Esophagus muscularis mucosa (tissue), 4 donors: ENCODE data around the gene KATNAL1. TPM values are rescaled to one million over a fixed set of nuclear protein-coding genes. Genes with fewer than 3 reads are reported as not detected.

ENCODE experiments used
- DNase-seq: peaks from one replicate; pipeline ENCODE4 v3.0.0-alpha.2; 2017; ENCODE audit errors: extremely low spot score
- H3K27ac ChIP-seq, 4 donors: fragments of 200-600 bp; sonication (generic); replicated peaks in 1 of 4; 1 replicate in 3 of 4; 2 replicates in 1 of 4; pipeline ENCODE4 v1.5.1; 2016 to 2019; ENCODE audit warnings: mild to moderate bottlenecking in 1 of 4
- H3K27me3 ChIP-seq, 4 donors: fragments of 200-600 bp; sonication (generic); one replicate each; pipeline versions ENCODE4 v1.5.1 to v1.6.0; 2016 to 2019
- H3K36me3 ChIP-seq, 4 donors: fragments of 200-600 bp; sonication (generic); one replicate each; pipeline ENCODE4 v1.5.1; 2016 to 2019
- H3K4me1 ChIP-seq, 4 donors: fragments of 200-600 bp; sonication (generic); one replicate each; pipeline ENCODE4 v1.5.1; 2016 to 2019
- H3K4me3 ChIP-seq, 4 donors: fragments of 200-600 bp; sonication (generic); 1 replicate in 2 of 4; 2 replicates in 2 of 4; pipeline ENCODE4 v1.5.1; 2016 to 2019; ENCODE audit warnings: mild to moderate bottlenecking in 4 of 4, moderate library complexity in 1 of 4
- H3K9me3 ChIP-seq, 4 donors: fragments of 200-600 bp; sonication (generic); 1 replicate in 3 of 4; 2 replicates in 1 of 4; pipeline ENCODE4 v1.5.1; 2016 to 2019
- CTCF ChIP-seq, 3 experiments: fragments of 200-600 bp in 2 of 3; fragments of 450-650 bp in 1 of 3; sonication (generic) in 2 of 3; IDR thresholded peaks; one replicate each; pipeline ENCODE4 v1.5.1; 2017 to 2019; ENCODE audit warnings: antibody characterized with exemption in 3 of 3, mild to moderate bottlenecking in 2 of 3, moderate library complexity in 1 of 3
- EP300 ChIP-seq: sonication (generic); formaldehyde crosslinking; IDR thresholded peaks from one replicate; pipeline ENCODE4 v1.6.1; 2017; ENCODE audit warnings: antibody characterized with exemption
- POLR2A ChIP-seq: fragments of 450-650 bp; IDR thresholded peaks from one replicate; pipeline ENCODE4 v1.6.1; 2017; ENCODE audit warnings: antibody characterized with exemption, moderate library complexity, mild to moderate bottlenecking, low read depth
- POLR2AphosphoS5 ChIP-seq, 2 donors: sonication (generic); formaldehyde crosslinking; IDR thresholded peaks; one replicate each; pipeline ENCODE4 v1.6.1; 2017; ENCODE audit warnings: antibody characterized with exemption in 2 of 2
- WGBS: methylation state at CpG from one replicate; pipeline ENCODE4 v1.1.5; 2018; 5-methylcytosine and 5-hydroxymethylcytosine counted together
- intact Hi-C: fragments of 100-400 bp; cut with DNase I; formaldehyde crosslinking; loops from one replicate; pipeline ENCODE4 v1.15.1; 2023
- total RNA-seq, 4 donors: library from RNA; depleted of rRNA; stranded (reverse); fragments of >200 nt; gene quantifications; one replicate each; pipeline versions ENCODE4 v1.1.0 to v1.2.1, GENCODE V29; 2016

Gene KATNAL1
- total RNA-seq, 4 donors from 2014 or later = 30.6 to 43.0 (median 40.0) TPM

DNA sequence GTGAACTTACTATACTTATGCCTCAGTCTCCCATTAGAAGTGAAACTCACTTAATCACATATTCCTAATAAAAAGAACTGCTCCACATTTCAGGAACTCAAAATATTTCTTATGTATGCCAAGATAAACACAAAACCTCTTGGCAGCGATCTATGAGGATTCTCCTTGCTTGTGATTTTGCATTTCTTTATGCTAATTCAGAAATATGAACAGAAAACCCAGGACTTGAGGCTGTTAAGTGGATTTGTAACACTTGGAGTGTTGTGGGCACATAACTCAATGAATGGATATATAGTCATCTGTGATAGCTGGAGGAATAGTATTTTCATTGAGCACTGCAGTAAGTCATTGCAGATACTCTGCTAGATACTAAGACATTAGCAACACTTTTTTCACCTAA lies 5.6 kb upstream of the KATNAL1 start:
- no peaks in the 10 kb centered on the region for H3K27me3 ChIP-seq
- H3K4me3 ChIP-seq = no peak overlapping the region
- WGBS = 19% methylated on average over 1 of the region's 1 CpG
- intact Hi-C loops = no loop called here
- DNase-seq = no peak
- H3K9me3 ChIP-seq = no peaks in the 10 kb centered on the region
- peaks cover 0 to 4% (median 0%) of the 10 kb centered on the region in 4 donors for H3K36me3 ChIP-seq
- TF ChIP-seq POLR2AphosphoS5 (IDR thresholded peaks at IDR 0.05) = no peak
- TF ChIP-seq POLR2A = no peak
- no peak for TF ChIP-seq EP300
- no peak for TF ChIP-seq CTCF (IDR thresholded peaks at IDR 0.05)
- H3K27ac ChIP-seq = peak overlapping the region; percentile 7 to 50 (median 26)
- H3K4me1 ChIP-seq = peaks cover 24 to 59% (median 55%) of the 10 kb centered on the region in 4 donors

DNA sequence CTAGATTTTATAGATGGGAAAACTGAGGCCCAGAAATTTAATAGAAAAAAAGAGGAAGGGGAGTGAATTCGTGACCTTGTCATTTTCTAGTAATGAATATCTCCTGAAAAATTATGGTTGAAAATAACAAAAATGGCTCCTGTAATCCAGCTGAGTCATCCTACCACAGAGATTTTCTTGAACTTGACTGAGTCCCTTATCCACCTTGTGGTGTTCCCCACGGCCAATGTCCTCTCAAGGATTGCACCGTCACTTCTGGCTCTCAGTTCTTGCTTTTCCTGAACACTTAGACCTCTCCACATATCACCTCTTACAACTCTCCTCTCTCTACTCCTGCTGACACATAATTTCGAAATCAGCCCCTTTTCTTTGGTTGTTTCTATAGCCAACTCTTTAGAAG lies 1.2 kb upstream of the KATNAL1 start:
- Histone ChIP-seq H3K36me3 (peaks cover 0 to 4% (median 0%) of the 10 kb centered on the region in 4 donors), H3K4me3 (no peak overlapping the region), H3K9me3 (no peaks in the 10 kb centered on the region), H3K27ac (peak overlapping the region; percentile 15 to 99 (median 96)), H3K4me1 (peaks cover 32 to 66% (median 59%) of the 10 kb centered on the region in 4 donors), H3K27me3 (no peaks in the 10 kb centered on the region)
- WGBS = 85% methylated on average over 4 of the region's 4 CpGs
- TF ChIP-seq POLR2AphosphoS5 (IDR thresholded peaks at IDR 0.05) (no peak), POLR2A (no peak), EP300 (no peak), CTCF (IDR thresholded peaks at IDR 0.05) (no peak)
- intact Hi-C loops = loop anchor here (5.0 to 10.0 kb wide), 2 partner anchors 114 to 174 kb away; partner anchors contain the start of gene UBE2L5
- no peak for DNase-seq

DNA sequence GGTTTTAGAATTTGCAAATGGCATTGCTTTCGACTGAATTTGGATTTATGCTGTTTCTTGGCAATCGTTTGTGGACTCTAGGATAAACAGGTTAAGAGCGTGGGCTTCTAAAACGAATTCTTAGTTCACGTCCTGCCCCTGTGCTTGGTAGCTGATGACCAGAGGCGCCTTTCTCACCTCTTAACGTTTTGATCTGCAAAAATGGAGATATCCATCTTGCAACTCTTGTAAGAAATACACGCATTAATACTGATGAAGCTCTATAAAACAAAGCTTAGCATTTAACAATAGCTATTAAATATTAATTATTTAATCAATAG lies 580 bp upstream of the KATNAL1 start:
- no peaks in the 10 kb centered on the region for H3K27me3 ChIP-seq
- peak overlapping the region; percentile 85 to 99 (median 93) for H3K4me3 ChIP-seq
- intact Hi-C loops = loop anchor here (5.0 to 10.0 kb wide), 2 partner anchors 114 to 173 kb away; partner anchors contain the start of gene UBE2L5
- peaks cover 0 to 4% (median 0%) of the 10 kb centered on the region in 4 donors for H3K36me3 ChIP-seq
- no peaks in the 10 kb centered on the region for H3K9me3 ChIP-seq
- DNase-seq = no peak
- TF ChIP-seq POLR2A = no peak
- TF ChIP-seq EP300 = no peak
- no peak for TF ChIP-seq CTCF (IDR thresholded peaks at IDR 0.05)
- TF ChIP-seq POLR2AphosphoS5 (IDR thresholded peaks at IDR 0.05) = no peak
- H3K4me1 ChIP-seq = peaks cover 30 to 66% (median 59%) of the 10 kb centered on the region in 4 donors
- WGBS = 28% methylated on average over 8 of the region's 8 CpGs
- peak overlapping the region; percentile 94 to 99 (median 96) for H3K27ac ChIP-seq

- TF ChIP-seq EP300 = no peak
- peak in 1 of 2 donors; percentile 50 for TF ChIP-seq POLR2AphosphoS5 (IDR thresholded peaks at IDR 0.05)
- TF ChIP-seq CTCF (IDR thresholded peaks at IDR 0.05) = no peak
- no peak for TF ChIP-seq POLR2A
- intact Hi-C loops = loop anchor here (5.0 to 10.0 kb wide), 2 partner anchors 116 to 172 kb away; partner anchors contain the start of gene UBE2L5
- DNase-seq = peak; percentile 98
Measured at GRCh38 chr13:30306762-30307193, 573 bp downstream of the KATNAL1 start.

More at GRCh38 chr13:30306762-30307193, 573 bp downstream of the KATNAL1 start:
- H3K4me3 ChIP-seq = peak overlapping the region; percentile 85 to 99 (median 93)
- under 1% methylated on average over 20 of the region's 37 CpGs for WGBS
- no peaks in the 10 kb centered on the region for H3K9me3 ChIP-seq
- no peaks in the 10 kb centered on the region for H3K27me3 ChIP-seq
- H3K36me3 ChIP-seq = peaks cover 0 to 4% (median 0%) of the 10 kb centered on the region in 4 donors
- H3K4me1 ChIP-seq = peaks cover 30 to 66% (median 59%) of the 10 kb centered on the region in 4 donors
- H3K27ac ChIP-seq = peak overlapping the region; percentile 94 to 99 (median 96)
